OCI-LY3 (cell line): ENCODE results near the gene MYADM.

Source experiments
- H2AFZ ChIP-seq: fragments of 200-600, 300-600 bp; shearing (Covaris generic); 2 replicates; pipeline ENCODE4 v1.6.0; 2014; ENCODE audit warnings: antibody characterized with exemption, low read depth, low read length
- H3K27ac ChIP-seq: fragments of 200-600, 300-600 bp; sonication (generic); 2 replicates; pipeline ENCODE4 v1.5.1; 2014; ENCODE audit warnings: mild to moderate bottlenecking, low read length, moderate library complexity, mixed read lengths
- H3K27me3 ChIP-seq: fragments of 200-600, 300-600 bp; sonication (generic); 2 replicates; pipeline ENCODE4 v1.6.1; 2014; ENCODE audit warnings: low read depth, low read length, mixed read lengths
- H3K36me3 ChIP-seq: fragments of 200-600, 300-600 bp; sonication (generic); replicated peaks from 2 replicates; pipeline ENCODE3; 2014; ENCODE audit warnings: low read depth, low read length, mixed read lengths
- H3K4me1 ChIP-seq: fragments of 300-600, 200-600 bp; sonication (generic); 2 replicates; pipeline ENCODE4 v1.6.1; 2014; ENCODE audit warnings: low read length, mixed read lengths
- H3K4me2 ChIP-seq: fragments of 200-600, 300-600 bp; sonication (generic); 2 replicates; pipeline ENCODE4 v1.6.1; 2014; ENCODE audit warnings: low read length, mixed read lengths
- H3K4me3 ChIP-seq: fragments of 300-600, 200-600 bp; sonication (generic); 2 replicates; pipeline ENCODE4 v1.5.1; 2014; ENCODE audit warnings: antibody characterized with exemption, mild to moderate bottlenecking, low read length, moderate library complexity
- H3K79me2 ChIP-seq: fragments of 300-600, 200-600 bp; shearing (Covaris generic); 2 replicates; pipeline ENCODE4 v1.6.1; 2014; ENCODE audit warnings: mild to moderate bottlenecking, low read length, mixed read lengths
- H3K9ac ChIP-seq: fragments of 300-600, 200-600 bp; shearing (Covaris generic); 2 replicates; pipeline ENCODE4 v1.6.0; 2014; ENCODE audit warnings: mild to moderate bottlenecking, low read length, moderate library complexity
- H3K9me3 ChIP-seq: fragments of 200-600, 300-600 bp; shearing (Covaris generic); 2 replicates; pipeline ENCODE4 v1.6.1; 2014; ENCODE audit warnings: low read length, mixed read lengths; ENCODE audit not compliant: insufficient read depth
- H4K20me1 ChIP-seq: fragments of 200-600, 300-600 bp; sonication (generic); 2 replicates; pipeline ENCODE4 v1.6.1; 2016; ENCODE audit warnings: low read length, mixed read lengths; ENCODE audit not compliant: insufficient read depth
- EZH2phosphoT487 ChIP-seq: fragments of 200-600 bp; shearing (Covaris generic); IDR thresholded peaks from 2 replicates; pipeline ENCODE4 v1.6.1; 2018; ENCODE audit warnings: antibody characterized with exemption, mixed run types, low read depth
- TF ChIP-seq, protein P1 (sequence below): fragments of 200-600, 300-600 bp; sonication (generic); IDR thresholded peaks from 2 replicates; pipeline ENCODE4 v1.5.1; 2014; ENCODE audit warnings: antibody characterized with exemption, low read length, low read depth

Gene MYADM

DNA sequence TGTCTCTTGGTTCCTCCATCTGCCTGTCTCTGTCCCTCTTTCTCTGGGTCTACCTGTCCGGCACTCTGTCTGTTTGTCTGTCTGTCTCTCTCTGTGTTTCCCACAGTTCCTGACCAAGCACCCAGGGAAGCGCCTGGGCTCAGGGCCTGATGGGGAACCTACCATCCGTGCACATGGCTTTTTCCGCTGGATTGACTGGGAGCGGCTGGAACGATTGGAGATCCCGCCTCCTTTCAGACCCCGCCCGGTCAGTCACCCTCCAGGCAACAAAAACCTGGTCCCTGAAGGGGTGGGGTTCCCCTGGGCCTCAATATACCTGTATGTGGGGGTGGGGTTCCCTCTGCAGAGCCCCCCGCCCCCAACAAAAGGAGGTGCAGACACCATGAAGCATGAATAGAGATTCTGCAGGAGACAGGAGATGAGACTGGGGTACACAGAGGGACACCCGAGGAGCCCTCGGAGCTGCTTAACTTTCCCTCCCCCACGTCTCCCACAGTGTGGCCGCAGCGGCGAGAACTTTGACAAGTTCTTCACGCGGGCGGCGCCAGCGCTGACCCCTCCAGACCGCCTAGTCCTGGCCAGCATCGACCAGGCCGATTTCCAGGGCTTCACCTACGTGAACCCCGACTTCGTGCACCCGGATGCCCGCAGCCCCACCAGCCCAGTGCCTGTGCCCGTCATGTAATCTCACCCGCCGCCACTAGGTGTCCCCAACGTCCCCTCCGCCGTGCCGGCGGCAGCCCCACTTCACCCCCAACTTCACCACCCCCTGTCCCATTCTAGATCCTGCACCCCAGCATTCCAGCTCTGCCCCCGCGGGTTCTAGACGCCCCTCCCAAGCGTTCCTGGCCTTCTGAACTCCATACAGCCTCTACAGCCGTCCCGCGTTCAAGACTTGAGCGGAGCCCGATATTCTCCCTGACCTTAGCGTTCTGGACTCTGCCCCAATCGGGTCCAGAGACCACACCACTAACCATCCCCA lies 38.8 kb downstream of the MYADM start:
- Histone ChIP-seq H4K20me1 (no peaks in the 10 kb centered on the region), H3K4me3 (no peak overlapping the region), H3K4me1 (no peaks in the 10 kb centered on the region), H3K9ac (no peak overlapping the region), H2AFZ (no peak overlapping the region), H3K36me3 (no peaks in the 10 kb centered on the region), H3K4me2 (no peak overlapping the region), H3K27ac (no peak overlapping the region), H3K27me3 (no peaks in the 10 kb centered on the region), H3K9me3 (no peaks in the 10 kb centered on the region), H3K79me2 (no peaks in the 10 kb centered on the region)
- no peak for TF ChIP-seq EZH2phosphoT487
- TF ChIP-seq, protein P1, sequence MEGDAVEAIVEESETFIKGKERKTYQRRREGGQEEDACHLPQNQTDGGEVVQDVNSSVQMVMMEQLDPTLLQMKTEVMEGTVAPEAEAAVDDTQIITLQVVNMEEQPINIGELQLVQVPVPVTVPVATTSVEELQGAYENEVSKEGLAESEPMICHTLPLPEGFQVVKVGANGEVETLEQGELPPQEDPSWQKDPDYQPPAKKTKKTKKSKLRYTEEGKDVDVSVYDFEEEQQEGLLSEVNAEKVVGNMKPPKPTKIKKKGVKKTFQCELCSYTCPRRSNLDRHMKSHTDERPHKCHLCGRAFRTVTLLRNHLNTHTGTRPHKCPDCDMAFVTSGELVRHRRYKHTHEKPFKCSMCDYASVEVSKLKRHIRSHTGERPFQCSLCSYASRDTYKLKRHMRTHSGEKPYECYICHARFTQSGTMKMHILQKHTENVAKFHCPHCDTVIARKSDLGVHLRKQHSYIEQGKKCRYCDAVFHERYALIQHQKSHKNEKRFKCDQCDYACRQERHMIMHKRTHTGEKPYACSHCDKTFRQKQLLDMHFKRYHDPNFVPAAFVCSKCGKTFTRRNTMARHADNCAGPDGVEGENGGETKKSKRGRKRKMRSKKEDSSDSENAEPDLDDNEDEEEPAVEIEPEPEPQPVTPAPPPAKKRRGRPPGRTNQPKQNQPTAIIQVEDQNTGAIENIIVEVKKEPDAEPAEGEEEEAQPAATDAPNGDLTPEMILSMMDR: peak; percentile 43

DNA sequence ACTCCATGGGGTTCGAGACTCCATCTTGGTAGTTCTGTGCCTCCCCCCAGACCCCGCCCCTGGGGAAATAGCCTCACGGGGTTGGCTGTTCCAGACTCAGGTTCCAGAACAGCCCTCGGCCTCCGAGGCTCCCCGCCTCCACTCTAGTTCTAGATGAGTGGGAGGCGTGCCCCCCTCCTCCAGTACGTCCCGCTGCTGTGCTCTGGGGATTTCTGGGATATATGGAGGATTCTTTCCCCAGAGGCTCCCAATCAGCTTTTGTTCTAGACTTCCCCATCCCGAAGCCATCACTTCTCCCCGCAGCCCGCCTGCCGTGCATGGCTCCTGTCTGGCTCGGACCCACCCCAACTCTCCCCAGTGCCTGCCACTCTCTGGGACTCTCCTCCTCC lies 39.5 kb downstream of the MYADM start:
- no peaks in the 10 kb centered on the region for H3K36me3 ChIP-seq
- H3K4me3 ChIP-seq: no peak overlapping the region
- no peak overlapping the region for H3K27ac ChIP-seq
- no peak overlapping the region for H3K4me2 ChIP-seq
- no peaks in the 10 kb centered on the region for H3K27me3 ChIP-seq
- H4K20me1 ChIP-seq: no peaks in the 10 kb centered on the region
- no peak for TF ChIP-seq EZH2phosphoT487
- TF ChIP-seq, protein P1: no peak
- no peaks in the 10 kb centered on the region for H3K79me2 ChIP-seq
- H3K4me1 ChIP-seq: no peaks in the 10 kb centered on the region
- H3K9ac ChIP-seq: no peak overlapping the region
- H2AFZ ChIP-seq: no peak overlapping the region
- H3K9me3 ChIP-seq: no peaks in the 10 kb centered on the region

DNA sequence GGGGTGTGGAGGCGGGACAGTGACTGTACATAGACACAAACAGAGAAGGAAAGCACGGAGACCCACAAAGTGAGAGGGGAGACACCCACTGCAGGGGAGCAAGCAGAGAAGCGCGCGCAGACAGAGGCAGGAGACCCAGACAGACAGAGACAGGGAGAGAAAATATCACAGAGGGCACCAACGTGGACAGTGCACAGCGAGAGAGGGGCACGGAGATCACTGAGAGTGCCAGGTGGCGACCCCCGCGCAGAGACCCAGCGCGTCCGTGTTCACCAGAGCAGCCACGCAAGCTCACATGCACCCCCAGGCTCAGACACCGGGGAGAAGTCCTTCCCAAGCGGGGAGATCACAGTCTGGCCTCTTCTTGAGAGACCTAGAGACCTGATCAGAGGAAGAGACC lies 40.0 kb downstream of the MYADM start:
- Histone ChIP-seq H3K9me3 (no peaks in the 10 kb centered on the region), H3K4me3 (no peak overlapping the region), H2AFZ (no peak overlapping the region), H4K20me1 (no peaks in the 10 kb centered on the region), H3K9ac (no peak overlapping the region), H3K4me2 (no peak overlapping the region), H3K27me3 (no peaks in the 10 kb centered on the region), H3K4me1 (no peaks in the 10 kb centered on the region), H3K79me2 (no peaks in the 10 kb centered on the region), H3K36me3 (no peaks in the 10 kb centered on the region), H3K27ac (no peak overlapping the region)
- TF ChIP-seq, protein P1: no peak
- TF ChIP-seq EZH2phosphoT487: no peak

DNA sequence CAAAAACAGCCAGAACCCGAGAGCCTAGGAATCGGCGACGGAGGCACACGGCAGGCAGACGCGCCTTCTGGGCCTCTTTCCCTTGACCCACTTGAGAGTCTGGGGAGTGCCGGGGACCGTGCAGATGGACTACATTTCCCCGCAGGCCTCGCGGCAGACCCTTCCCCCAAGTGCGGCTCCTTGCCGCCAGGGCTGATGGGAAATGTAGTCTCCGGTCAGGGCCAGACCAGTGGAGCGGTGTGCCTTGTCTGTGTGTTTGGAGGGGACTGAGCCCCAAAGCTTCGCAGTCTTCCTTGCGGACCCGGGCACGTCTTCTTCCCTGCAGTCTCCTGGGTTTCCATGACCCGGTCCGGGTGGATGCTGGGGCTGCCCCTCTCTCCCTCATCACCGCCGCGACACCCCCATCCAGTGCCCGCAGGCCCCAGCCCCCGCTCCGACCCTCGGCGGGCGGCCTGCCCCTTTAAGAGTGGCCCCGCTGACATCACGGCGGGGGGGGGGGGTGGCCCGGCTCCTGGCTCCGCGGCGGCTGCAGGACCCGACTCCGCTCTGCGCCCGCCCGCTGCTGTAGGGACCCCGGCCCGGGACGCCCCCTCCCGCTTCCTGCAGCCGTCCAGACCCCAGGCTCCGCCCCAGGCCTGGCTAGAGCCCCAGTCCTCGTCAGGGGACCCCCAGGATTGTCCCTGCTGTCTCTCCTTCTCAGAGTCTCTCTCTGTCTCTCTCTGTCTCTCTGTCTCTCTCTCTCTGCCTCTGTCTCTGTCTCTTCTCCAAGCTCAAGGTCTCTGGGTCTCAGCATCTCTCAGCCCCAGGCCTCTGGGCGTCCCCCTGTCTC lies 40.6 kb downstream of the MYADM start:
- Histone ChIP-seq H3K27me3 (no peaks in the 10 kb centered on the region), H3K4me1 (no peaks in the 10 kb centered on the region), H3K36me3 (no peaks in the 10 kb centered on the region), H3K27ac (no peak overlapping the region), H3K4me3 (no peak overlapping the region), H3K9me3 (no peaks in the 10 kb centered on the region), H2AFZ (no peak overlapping the region), H4K20me1 (no peaks in the 10 kb centered on the region), H3K4me2 (no peak overlapping the region), H3K9ac (no peak overlapping the region), H3K79me2 (no peaks in the 10 kb centered on the region)
- TF ChIP-seq EZH2phosphoT487: no peak
- TF ChIP-seq, protein P1: no peak
